Spleen (tissue), 7 donors: ENCODE measurements around the gene AGPAT2.
A peak's percentile ranks its signal among the peaks of the same experiment; 100 is the strongest.

Experiments used
- CTCF ChIP-seq, 11 experiments: fragments of 200-600 bp in 7 of 11; fragments of 450-650 bp in 4 of 11; sonication (generic) in 4 of 11; IDR thresholded peaks in 8 of 11; conservative IDR thresholded peaks in 3 of 11; 1 replicate in 7 of 11; 2 replicates in 4 of 11; pipeline versions ENCODE4 v1.4.0 to v1.8.0; 2016 to 2021; ENCODE audit warnings: antibody characterized with exemption in 11 of 11, inconsistent platforms in 4 of 11, mild to moderate bottlenecking in 1 of 11
- POLR2A ChIP-seq, 3 donors: fragments of 450-650 bp; IDR thresholded peaks; one replicate each; pipeline ENCODE4 v1.5.1; 2017; ENCODE audit warnings: antibody characterized with exemption in 3 of 3, mild to moderate bottlenecking in 1 of 3
- POLR2AphosphoS5 ChIP-seq, 3 donors: sonication (generic); formaldehyde crosslinking; IDR thresholded peaks; one replicate each; pipeline ENCODE4 v1.5.1; 2017; ENCODE audit warnings: antibody characterized with exemption in 3 of 3
- donor health status: DM: no; HTN: no; CAD: no; lungs with moderate emphysema.
- donor health status: DM: no; HTN: no; CAD: no.
- donor health status: DM: no; HTN: no; CAD: no.

DNA sequence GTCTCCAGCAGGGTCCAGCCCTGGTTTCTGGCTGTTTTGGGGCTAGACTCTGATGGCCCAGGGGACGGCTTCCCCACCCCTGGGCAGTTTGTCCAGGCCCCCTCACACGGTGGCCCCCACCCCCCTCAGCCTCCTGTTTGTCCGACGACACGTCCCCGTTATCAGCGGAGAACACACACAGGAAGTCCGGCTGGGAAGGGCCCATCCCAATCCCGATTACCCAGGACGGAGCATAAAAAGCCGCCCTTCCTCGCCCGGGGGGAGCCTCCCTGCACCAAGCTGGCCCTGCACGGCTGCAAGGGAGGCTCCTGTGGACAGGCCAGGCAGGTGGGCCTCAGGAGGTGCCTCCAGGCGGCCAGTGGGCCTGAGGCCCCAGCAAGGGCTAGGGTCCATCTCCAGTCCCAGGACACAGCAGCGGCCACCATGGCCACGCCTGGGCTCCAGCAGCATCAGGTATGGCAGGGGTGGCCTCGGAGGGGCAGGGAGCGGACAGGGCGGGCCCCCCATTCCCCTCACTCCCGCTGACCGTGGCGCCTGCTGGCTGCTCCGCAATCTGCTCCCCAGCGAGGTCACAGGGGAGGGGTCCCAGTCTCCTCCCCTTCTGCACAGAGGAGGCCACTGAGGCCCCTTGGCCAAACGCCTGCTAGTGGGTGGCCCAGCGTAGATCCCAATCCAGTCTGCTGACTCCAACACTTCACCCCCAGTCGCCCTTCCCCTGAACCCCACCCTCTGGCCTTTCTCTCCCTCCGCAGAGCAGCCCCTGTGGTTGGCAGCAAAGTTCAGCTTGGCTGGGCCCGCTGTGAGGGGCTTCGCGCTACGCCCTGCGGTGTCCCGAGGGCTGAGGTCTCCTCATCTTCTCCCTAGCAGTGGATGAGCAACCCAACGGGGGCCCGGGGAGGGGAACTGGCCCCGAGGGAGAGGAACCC lies 24.3 kb downstream of the AGPAT2 start, which contains the start of gene EGFL7:
- no peak for TF ChIP-seq CTCF (IDR thresholded peaks at IDR 0.05 in 8 of 11, conservative IDR thresholded peaks at IDR 0.05 in 3 of 11)
- peak; percentile 50 to 70 (median 65) for TF ChIP-seq POLR2A (IDR thresholded peaks at IDR 0.05)
- peak; percentile 94 to 96 (median 96) for TF ChIP-seq POLR2AphosphoS5 (IDR thresholded peaks at IDR 0.05)
